Fibroblast of gingiva (primary cell): Measurements from ENCODE around the gene TSPAN2.

Source experiments
- DNase-seq: peaks from one replicate; pipeline ENCODE4 v3.0.0-alpha.2; 2011; ENCODE audit warnings: low read depth

Gene TSPAN2

GRCh38 chr1:115074839-115075534, 14.3 kb downstream of the TSPAN2 start:
- DNase-seq, result no peak

GRCh38 chr1:115073298-115074087, 15.8 kb downstream of the TSPAN2 start:
- DNase-seq, result no peak

- no peak for DNase-seq
These were observed 18.2 kb downstream of the TSPAN2 start for GRCh38 chr1:115071012-115071664.

- no peak for DNase-seq
These were observed 19.5 kb downstream of the TSPAN2 start for GRCh38 chr1:115069659-115070308.

- no peak for DNase-seq
These were observed 20.3 kb downstream of the TSPAN2 start for GRCh38 chr1:115068826-115069585.

GRCh38 chr1:115067161-115067859, 22.0 kb downstream of the TSPAN2 start:
- no peak for DNase-seq

GRCh38 chr1:115065021-115065420, 24.3 kb downstream of the TSPAN2 start:
- DNase-seq, result no peak

GRCh38 chr1:115064461-115064860, 24.8 kb downstream of the TSPAN2 start:
- DNase-seq, result no peak

- no peak for DNase-seq
These were observed 25.9 kb downstream of the TSPAN2 start for GRCh38 chr1:115063228-115063901.

GRCh38 chr1:115062542-115063004, 26.7 kb downstream of the TSPAN2 start:
- no peak for DNase-seq

- no peak for DNase-seq
These were observed 28.8 kb downstream of the TSPAN2 start for GRCh38 chr1:115060501-115060900.

- DNase-seq, result no peak
These were observed 30.0 kb downstream of the TSPAN2 start for GRCh38 chr1:115059316-115059715.

GRCh38 chr1:115057661-115058254, 31.5 kb downstream of the TSPAN2 start:
- no peak for DNase-seq

GRCh38 chr1:115056395-115056798, 32.9 kb downstream of the TSPAN2 start:
- DNase-seq, result peak; percentile 31

- peak; percentile 32 for DNase-seq
These were observed 36.7 kb downstream of the TSPAN2 start for GRCh38 chr1:115052454-115053083.

- no peak for DNase-seq
These were observed 37.5 kb downstream of the TSPAN2 start for GRCh38 chr1:115051850-115052249.

GRCh38 chr1:115046751-115047150, 42.6 kb downstream of the TSPAN2 start:
- DNase-seq, result no peak

- no peak for DNase-seq
These were observed 47.6 kb downstream of the TSPAN2 start for GRCh38 chr1:115041654-115042053.

- DNase-seq, result no peak
These were observed 48.8 kb downstream of the TSPAN2 start for GRCh38 chr1:115040501-115040900.
